NCI-H128 (cell line): Measurements from ENCODE around the gene EIF4G3.

Experiments
- DNase-seq: peaks from one replicate; lab custom pipeline; 2025; ENCODE audit not compliant: unreplicated experiment; lab: John Stamatoyannopoulos, UW

Gene EIF4G3

DNA sequence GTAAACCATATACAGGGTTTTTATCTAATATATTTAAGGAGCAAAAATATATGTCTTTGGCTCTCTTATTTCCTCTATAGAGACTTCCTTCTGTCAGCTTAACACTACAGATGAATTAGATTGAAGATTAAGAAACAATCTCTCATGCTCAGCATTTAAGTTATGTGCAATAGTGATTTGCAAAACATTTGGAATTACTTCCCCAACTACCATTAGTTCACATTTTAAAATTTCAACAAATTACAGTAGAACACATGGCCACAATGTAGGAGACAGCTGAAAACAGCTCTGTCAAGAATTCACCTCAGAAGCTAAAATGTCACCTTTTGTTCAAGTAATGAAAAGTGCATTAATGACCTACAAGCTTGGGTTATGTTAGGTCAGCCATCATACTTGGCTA lies 177.9 kb downstream of the EIF4G3 start:
- no peak for DNase-seq

DNA sequence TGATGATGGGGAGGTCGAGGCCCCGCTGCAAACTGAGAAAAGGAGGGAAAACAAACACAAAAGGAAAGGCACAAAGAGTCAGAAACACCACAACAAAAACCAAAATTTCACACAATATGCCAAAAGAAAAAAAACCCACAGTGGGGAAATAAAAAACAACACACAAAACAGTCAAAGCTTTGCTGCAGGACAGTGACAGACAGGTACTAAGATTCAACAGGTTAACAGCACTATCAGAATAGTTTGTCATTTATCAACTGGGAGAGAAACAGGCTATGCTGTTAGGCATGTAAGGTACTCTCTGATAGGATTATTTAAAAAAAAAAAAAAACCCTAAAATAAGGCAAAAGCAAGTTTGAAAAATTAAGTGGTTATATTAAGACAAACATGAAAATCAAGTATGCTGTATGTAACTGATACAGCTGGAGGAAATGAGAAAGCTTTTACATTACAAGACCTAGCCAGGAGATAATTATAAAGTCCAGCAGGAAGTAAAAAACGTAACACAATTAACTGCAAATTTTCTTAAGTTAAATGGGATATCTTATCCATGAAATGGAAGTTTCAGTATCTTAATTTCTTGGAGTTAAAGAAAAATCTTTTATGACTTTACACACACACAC lies 179.0 kb downstream of the EIF4G3 start:
- DNase-seq, result no peak

DNA sequence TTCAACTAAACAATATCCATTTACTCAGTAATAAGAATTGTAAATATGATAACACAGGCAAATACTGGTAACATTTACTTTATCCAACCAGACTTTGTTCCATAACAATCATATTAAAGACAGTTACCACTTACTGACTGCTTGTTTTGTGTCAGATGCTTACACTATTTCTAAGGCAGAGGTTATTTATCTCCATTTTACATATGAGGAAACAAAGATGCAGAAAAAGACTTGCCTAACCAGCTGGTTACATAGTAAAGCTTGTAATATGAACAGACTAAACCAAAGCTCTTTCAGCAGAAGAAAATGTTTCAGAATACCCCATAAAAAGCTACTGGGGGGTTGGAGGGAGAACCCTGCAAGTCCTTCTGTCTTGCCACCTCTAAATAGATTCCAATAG lies 180.1 kb downstream of the EIF4G3 start:
- DNase-seq, result no peak

DNA sequence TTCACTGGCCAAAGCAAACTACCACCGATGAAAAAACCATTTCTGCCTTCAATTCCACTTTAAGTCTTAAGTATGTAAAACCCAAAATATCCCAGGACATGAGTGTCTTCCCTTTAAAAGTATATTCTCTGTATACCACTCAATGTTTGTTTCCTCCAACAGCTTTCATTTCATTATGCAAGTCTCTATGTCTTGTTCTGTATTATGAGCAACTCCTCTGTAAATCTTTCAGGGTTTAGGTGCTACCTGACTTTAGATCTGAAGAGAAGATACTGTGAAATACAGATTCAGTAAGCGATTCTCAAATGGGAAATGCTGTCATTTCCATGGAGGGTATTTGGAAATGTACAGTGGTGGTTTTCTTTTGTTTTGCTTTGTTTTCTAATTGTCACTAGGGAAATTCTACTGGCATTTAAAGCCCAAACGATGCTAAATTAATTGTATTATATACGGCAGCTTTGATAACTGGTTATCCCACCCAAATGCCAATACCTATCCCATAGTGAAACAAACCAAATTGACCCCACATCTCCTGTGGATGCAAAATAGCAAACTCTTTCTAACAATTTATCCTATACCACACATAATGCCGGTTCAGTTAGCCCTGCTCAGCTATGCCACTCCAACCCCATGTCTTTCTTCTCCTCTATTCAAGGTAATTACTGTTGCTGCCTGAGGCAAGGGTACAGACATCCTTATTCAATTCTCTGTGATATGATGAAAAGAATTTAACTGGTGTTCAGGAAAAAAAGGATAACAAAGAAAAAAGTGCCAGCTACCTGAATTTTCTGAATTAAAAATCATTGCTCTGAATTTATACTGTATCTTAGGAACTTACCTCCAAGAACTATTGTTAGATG lies 182.8 kb downstream of the EIF4G3 start:
- DNase-seq, result no peak

DNA sequence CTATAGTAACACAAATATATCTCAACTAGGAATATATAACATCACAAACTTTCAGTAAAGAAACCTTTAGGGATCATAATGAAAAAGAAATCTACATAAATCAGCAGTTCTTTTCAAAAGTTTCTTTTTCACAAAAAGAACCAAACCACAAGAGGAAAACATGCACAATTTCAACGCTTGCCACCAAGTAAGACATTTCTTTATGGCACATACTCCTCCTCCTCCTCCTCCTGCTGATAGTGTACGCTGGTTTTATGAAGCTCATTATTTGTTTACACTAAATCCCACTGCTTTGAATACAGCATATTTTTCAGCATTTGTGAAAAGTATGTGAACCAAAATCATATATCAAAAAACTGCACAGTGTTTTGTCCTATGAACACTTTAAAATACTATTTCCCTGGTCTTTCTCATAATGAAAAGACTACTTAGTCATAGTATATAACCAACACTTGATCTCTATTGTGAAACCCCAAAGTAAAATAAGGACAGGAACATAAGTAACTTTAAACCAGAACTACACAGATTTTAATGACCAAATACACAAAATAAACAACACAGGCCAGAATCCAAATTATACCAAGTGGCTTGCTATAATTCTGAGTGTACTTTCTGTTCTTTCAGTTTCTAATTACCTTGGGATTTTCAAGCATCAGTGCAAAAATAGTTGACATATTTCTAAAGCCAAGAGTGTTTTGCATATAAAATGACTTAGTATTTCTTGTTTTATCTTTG lies 184.2 kb downstream of the EIF4G3 start:
- no peak for DNase-seq

DNA sequence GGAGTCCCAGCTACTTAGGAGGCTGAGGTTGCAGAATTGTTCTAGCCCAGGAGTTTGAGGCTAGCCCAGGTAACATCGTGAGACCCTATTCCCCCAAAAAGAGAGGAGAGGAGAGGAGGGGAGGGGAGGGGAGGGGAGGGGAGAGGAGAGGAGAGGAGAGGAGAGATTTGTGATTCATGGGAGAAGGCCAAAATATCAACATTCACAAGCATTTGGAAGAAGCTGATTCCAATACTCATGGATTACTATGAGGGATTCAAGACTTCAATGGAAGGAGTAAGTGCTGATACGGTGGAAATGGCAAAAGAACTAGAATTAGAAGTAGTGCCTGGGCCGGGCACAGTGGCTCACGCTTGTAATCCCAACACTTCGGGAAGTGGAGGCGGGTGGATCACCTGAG lies 187.8 kb downstream of the EIF4G3 start:
- no peak for DNase-seq

DNA sequence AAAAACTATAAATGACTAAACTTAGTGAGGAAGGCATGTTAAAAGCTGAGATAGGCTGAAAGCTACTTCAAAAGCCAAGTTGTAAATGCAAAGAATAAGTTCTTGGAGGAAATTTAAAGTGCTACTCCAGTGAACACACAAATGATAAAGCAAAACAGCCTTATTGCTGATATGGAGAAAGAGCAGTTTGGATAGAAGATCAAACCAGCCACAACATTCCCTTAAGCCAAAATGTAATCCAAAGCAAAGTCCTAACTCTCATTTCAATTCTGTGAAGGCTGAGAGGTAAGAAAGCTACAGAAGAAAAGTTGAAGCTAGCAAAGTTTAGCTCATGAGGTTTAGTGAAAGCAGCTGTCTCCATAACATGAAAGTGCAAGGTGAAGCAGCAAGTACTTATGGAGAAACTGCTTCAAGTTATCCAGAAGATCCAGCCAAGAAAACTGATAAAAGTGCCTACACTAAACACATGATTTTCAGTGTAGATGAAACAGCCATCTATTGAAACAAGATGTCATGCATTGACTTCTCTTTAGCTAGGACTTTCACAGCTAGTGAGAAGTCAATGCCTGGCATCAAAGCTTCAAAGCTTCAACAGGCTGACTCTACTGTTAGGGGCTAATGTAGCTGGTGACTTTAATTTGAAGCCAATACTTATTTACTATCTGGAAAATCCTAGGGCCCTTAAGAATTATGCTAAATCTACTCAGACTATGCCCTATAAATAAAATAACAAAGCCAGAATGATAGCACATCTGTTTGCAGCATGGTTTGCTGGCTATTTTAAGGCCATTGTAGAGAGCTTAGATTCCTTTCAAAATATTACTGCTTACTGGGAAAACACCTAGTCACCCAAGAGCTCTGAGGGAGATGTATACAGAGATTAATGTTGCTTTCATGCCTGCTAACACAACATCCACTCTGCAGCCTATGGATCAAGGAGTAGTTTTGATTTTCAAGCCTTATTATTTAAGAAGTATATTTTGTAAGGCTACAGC lies 188.6 kb downstream of the EIF4G3 start:
- no peak for DNase-seq

DNA sequence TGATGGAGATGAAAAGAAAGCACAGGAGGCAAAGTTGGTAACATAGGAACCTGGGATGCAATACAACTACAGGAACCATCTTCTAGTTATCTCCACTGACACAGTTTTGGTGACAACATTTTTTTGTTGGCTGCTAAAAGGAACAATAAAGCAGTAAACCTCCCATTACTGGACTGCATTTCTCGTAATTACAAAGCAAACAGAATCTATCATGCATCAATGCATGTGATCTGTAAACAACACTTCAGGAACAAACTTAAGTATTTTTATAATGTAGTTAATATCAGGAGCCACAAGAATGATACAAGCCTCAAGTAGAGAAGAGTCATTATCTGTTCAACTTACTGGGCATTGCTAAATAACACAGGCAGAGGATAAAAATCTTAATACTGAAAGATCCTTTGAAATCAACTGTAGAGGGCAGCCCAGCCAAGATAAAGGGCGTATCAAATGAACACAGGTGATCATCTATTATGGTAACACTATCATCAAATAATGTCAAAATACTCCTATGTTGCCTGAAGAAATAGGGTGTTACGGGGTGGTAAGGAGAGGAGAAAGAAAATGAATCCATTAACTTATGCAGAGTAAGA lies 193.3 kb downstream of the EIF4G3 start:
- no peak for DNase-seq

DNA sequence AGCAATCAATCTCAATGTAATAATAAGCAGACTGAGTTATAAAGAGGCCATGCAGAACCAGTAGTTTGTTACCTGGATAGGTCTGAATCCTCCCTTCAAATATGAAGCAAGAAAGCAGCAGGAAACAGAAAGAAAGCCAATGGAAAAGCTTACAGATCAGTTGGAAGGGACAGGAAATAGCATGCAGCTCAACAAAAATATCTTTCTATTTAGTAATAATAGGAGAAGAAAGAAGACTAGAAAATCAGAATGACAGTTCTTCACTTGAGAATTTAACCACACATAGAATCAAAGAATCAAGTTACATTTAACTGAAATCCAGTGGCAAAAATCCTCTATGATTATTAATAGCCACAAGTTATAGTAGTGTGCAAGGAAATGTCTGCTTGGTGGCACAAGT lies 194.4 kb downstream of the EIF4G3 start:
- no peak for DNase-seq

DNA sequence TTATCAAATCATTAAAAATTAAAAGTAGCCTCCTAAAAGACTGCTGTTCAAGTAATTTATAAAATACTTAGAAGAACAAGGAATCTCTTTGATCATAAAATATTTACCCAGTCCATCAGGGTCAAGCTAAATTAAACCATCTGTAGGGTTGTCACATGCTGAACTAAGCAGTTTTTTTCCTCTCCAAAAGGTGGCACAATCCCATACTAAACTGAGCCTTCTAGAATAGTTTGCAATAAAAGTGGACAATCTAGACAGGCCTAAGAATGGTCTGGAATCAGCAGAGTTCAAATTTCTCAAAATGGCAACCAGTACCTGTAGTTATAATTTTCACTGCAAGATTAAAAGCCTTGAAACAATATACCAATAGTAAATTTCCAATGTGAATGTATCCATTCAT lies 194.8 kb downstream of the EIF4G3 start:
- no peak for DNase-seq

DNA sequence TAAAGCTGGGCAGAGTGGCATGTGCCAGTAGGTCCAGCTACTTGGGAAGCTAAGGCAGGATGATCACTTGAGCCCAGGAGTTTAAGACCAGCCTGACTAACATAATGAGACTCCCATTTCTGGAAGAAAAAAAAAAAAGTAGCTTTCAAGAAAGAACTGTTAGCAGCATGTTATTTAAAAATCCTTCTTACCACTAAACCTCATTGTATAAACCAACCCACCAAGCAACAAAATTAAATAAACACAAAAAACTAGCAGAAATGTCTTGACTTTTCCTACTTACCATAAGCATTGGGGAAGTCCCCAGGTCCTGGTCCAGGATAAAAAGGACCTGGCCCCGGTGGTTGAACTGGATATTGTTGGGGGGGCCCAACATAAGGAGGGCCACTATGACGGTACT lies 196.6 kb downstream of the EIF4G3 start:
- DNase-seq, result no peak

DNA sequence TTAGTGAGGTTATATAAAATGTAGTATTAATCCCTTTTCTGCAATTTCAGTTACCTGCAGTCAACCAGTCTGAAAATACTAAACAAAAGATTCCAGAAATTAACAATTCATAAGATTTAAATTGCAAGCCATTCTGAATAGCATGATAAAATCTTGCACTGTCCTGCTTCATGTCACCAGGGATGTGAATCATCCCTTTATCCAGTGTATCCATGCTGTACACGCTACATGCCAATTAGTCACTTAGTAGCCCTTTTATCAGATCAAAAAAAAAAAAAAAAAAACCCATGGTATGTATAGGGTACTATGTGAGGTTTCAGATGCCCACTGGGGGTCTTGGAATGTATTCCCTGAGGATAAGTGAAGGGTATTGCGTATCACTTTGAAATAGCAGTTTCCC lies 198.3 kb downstream of the EIF4G3 start:
- no peak for DNase-seq

DNA sequence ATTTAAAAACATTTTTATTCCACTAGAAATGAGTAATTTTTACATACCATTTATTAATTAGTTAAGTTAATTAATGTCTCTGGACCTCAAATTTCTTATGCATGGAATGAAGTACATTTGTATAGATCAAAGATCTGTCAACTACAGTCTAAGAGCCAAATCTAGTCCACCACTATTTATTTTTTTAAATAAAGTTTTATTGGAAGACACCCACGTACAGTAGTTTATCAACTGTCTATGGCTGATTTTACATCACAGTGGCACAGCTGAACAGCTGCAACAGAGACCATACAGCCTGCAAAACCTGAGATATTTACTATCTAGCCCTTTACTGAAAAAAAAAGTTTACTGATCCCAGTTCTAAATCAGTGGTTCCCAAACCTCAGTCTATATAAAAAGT lies 201.0 kb downstream of the EIF4G3 start:
- no peak for DNase-seq

DNA sequence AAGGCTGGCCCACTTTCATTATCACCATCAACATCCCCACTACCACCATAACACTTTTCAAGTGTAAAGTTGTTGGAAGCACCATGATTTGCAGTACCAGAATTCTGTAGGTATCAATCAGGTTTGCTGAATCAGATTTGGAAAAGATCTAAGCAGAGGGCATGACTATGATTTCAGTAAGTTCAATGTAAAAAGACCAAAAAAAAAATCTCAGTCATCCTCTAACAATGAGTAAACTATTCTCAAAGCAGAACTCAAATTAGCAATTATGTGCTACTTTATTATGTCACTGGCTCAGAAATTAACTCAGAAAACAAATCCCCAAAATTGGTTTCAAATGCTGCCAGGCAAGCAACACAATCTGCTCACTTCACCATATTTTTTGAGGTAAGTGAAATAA lies 201.7 kb downstream of the EIF4G3 start:
- DNase-seq, result no peak

DNA sequence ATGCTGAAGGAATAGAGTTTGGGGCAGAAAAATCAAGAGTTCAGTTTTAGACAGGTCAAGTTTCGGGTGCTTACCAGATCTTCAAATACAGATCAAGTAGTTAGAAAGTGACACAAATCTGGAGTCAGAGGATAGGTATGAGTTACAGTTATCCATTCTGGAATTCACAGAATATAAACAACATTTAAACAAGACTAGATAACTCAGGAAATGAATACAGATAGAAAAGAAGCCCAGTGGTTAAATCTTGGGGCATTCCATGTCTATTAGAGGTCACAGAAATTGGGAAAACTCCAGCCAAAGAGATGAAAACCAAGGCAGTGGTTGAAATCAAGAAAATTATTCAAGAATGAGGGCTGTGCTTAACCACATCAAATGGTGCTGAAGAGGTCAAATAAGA lies 202.6 kb downstream of the EIF4G3 start:
- no peak for DNase-seq

DNA sequence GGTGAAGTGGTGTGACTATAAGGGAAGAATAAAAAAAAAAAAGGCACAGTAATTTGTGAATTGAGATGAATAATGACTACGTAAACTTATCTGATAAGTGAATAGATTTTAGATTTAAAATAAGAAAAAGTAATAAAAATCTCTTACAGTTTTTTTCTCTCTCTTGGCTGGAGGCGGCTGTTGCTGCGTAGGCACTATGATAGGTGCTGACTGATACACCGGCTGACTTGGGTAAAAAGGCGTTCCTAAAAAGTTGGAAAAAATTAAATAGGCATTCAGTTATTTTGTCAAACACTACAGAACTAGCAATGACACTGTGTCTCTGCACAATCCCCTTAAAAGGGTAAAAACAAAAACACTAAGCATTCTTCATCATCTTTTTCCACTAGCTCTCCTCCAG lies 203.8 kb downstream of the EIF4G3 start:
- DNase-seq, result no peak

DNA sequence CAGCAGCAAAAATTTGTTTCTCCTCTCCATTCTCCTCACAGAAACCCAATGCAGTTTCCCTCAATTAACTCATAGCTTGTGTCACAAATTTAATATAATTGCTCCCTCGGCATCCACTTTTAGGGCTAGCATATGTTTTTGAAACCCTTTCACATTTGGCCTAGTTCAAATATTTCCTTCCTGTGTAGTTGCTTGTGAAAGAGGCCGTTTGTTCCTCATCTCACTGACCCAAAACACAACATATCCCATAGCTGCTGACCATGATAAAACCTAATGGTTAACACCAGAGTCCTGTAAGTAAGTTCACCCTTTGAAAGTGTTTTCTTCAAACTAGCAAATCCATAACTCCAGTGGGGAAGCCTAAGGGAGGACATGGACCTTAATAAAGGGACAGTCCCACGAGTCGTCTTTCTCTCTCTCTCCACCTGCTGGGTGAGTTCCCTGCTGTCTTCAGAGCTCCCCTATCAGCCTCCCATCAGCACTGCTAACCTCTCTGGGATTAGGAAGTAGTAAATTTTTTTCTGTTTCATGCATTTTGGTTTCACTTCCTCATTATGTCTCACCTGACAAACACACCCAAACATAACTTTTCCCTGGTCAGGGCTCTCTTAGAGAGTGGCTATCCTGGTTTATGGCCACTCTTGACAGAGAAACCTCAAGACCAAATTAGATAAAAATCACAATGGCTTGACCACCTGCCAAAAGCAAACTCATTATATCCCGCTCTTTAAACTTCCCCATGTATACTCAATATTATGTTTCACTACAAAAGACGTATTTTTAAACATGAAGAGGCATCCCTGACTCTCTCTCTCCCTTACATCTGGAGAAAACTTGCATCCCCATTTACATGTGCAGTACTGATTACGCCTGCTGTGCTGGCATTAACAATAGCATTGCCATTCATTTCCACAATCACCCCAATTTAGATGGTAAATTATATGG lies 211.9 kb downstream of the EIF4G3 start:
- no peak for DNase-seq

DNA sequence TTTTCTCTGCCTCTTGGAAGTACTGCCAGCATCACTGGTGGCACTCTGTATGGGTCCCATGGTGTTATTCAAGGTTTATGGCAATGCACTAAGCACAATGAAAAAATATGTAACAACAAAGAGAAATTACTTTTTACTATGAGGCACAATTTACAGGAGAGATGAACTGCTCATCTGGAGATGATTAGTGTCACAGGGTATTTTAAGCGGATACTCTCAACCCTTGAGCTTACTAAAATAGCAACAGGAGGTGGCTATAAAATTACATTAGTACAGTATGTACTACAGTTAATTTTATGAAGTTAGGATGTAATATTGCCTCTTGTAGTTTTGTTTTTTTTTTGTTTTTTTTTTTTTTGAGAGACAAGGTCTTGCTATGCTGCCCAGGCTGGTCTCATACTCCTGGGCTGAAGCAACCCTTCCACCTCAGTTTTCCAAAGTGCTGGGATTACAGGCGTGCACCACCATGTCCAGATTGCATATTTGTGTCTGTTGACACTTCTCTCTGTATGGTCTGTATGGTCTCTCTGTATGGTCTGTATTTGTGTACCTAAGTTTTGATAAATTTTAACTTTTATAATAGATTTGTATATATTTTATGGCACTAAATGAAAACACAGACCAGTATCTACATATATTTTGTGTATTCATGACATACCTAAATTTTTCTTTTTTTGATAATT lies 214.0 kb downstream of the EIF4G3 start:
- no peak for DNase-seq

DNA sequence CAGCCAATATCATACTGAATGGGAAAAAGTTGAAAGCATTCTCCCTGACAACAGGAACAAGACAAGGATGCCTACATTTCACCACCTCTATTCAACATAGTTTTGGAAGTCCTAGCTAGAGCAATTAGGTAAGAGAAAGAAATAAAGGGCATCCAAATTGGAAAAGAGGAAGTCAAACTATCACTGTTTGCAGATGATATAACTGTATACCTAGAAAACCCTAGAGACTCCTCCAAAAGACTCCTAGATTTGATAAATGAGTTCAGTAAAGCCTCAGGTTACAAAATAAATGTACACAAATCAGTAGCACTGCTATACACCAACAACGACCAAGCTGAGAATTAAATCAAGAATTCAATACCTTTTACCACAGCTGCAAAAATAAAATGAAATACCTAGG lies 218.3 kb downstream of the EIF4G3 start:
- DNase-seq, result no peak
